MCF 10A (cell line): ENCODE data around the gene TRIM26. TPM values are rescaled to one million over a fixed set of nuclear protein-coding genes. Genes with fewer than 3 reads are reported as not detected.
"Not testable (repeated sequence)": the region's sequence is repeated elsewhere in the genome, so short reads cannot be mapped to it uniquely, and the experiment has no call there.

Experiments used
- BruUV-seq: library from RNA; stranded (reverse); fragments of 400-500 nt; replicated peaks from 2 replicates; lab custom pipeline; 2021; lab: Mats Ljungman, UMichigan
- CTCF ChIA-PET: fragments of 300-600 bp; sonication (Branson Sonifier 250); formaldehyde crosslinking; extraction: SDS; loops from one replicate; lab custom pipeline; 2021; ENCODE audit warnings: antibody characterized with exemption, inconsistent platforms; lab: Yijun Ruan, JAX
- POLR2A ChIA-PET: fragments of 300-600, 350-650 bp; sonication (Branson Sonifier 250); formaldehyde crosslinking; extraction: SDS; loops from one replicate; lab custom pipeline; 2020; ENCODE audit warnings: antibody characterized with exemption, inconsistent platforms; lab: Yijun Ruan, JAX
- DNase-seq: peaks from one replicate; pipeline ENCODE4 v3.0.0-alpha.2; 2018; ENCODE audit not compliant: unreplicated experiment
- H3K27ac Mint-ChIP-seq: one replicate; pipeline ENCODE4 v1.8.0; 2022; ENCODE audit warnings: mild to moderate bottlenecking, low read depth, mixed read lengths; ENCODE audit not compliant: unreplicated experiment
- H3K27me3 Mint-ChIP-seq: one replicate; pipeline ENCODE4 v1.8.0; 2022; ENCODE audit warnings: mixed read lengths; ENCODE audit not compliant: insufficient read depth, unreplicated experiment
- H3K36me3 Mint-ChIP-seq: one replicate; pipeline ENCODE4 v1.8.0; 2022; ENCODE audit warnings: mild to moderate bottlenecking, moderate library complexity, mixed read lengths; ENCODE audit not compliant: insufficient read depth, unreplicated experiment
- H3K4me1 Mint-ChIP-seq: one replicate; pipeline ENCODE4 v1.8.0; 2022; ENCODE audit warnings: mixed read lengths; ENCODE audit not compliant: insufficient read depth, unreplicated experiment
- H3K4me3 Mint-ChIP-seq: one replicate; pipeline ENCODE4 v1.8.0; 2022; ENCODE audit warnings: mild to moderate bottlenecking, moderate library complexity, mixed read lengths; ENCODE audit not compliant: unreplicated experiment
- H3K9me3 Mint-ChIP-seq: one replicate; pipeline ENCODE4 v1.8.0; 2022; ENCODE audit warnings: mixed read lengths; ENCODE audit not compliant: unreplicated experiment
- intact Hi-C: fragments of 100-400 bp; cut with micrococcal nuclease; formaldehyde crosslinking; loops from 2 replicates; pipeline ENCODE4 v1.14.1; 2022
- total RNA-seq: library from RNA; stranded (reverse); gene quantifications from 2 replicates; pipeline ENCODE4 v1.2.3, GENCODE V29; 2022
- TF ChIP-seq, protein P1 (sequence below): fragments of 200-600 bp; IDR thresholded peaks from one replicate; pipeline ENCODE4 v1.8.0; 2022; ENCODE audit warnings: antibody characterized with exemption, mild to moderate bottlenecking; ENCODE audit not compliant: unreplicated experiment

Gene TRIM26
- total RNA-seq, 1 experiment from 2014 or later: 60.6 TPM

DNA sequence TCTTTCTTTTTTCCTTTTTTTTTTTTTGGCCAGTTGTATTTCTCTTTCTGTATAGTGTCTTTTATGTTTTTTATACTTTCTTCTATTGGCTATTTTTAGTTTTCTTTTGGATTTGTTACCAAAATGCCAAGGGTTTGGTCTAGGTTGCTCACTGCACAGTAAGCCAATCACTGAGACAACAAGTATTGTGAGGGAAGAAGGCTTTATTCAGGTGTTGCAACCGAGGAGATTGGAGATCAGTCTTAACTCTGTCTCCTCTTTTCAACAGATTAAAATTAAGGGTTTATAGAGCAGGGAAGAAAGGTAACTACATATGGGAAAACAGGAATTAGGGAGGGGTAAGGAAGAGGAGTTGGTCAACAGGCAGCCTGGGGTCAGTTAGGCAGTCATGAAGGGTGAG lies 10.1 kb upstream of the TRIM26 start:
- no peak overlapping the region for H3K4me3 Mint-ChIP-seq
- H3K4me1 Mint-ChIP-seq: no peaks in the 10 kb centered on the region
- no peak overlapping the region for H3K27ac Mint-ChIP-seq
- ChIA-PET CTCF (interaction anchor here (1.5 kb wide), 1 partner anchor 9 kb away, joined by 4 read pairs; no protein-coding TSS in a partner anchor), POLR2A (interaction anchor here (1.4 kb wide), 1 partner anchor 12 kb away, joined by 5 read pairs; no protein-coding TSS in a partner anchor)
- TF ChIP-seq, protein P1, sequence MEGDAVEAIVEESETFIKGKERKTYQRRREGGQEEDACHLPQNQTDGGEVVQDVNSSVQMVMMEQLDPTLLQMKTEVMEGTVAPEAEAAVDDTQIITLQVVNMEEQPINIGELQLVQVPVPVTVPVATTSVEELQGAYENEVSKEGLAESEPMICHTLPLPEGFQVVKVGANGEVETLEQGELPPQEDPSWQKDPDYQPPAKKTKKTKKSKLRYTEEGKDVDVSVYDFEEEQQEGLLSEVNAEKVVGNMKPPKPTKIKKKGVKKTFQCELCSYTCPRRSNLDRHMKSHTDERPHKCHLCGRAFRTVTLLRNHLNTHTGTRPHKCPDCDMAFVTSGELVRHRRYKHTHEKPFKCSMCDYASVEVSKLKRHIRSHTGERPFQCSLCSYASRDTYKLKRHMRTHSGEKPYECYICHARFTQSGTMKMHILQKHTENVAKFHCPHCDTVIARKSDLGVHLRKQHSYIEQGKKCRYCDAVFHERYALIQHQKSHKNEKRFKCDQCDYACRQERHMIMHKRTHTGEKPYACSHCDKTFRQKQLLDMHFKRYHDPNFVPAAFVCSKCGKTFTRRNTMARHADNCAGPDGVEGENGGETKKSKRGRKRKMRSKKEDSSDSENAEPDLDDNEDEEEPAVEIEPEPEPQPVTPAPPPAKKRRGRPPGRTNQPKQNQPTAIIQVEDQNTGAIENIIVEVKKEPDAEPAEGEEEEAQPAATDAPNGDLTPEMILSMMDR: no peak
- no peaks in the 10 kb centered on the region for H3K36me3 Mint-ChIP-seq
- BruUV-seq: no TSS peak
- intact Hi-C loops: no loop called here
- peaks cover 18% of the 10 kb centered on the region for H3K9me3 Mint-ChIP-seq
- no peak for DNase-seq
- H3K27me3 Mint-ChIP-seq: no peaks in the 10 kb centered on the region

DNA sequence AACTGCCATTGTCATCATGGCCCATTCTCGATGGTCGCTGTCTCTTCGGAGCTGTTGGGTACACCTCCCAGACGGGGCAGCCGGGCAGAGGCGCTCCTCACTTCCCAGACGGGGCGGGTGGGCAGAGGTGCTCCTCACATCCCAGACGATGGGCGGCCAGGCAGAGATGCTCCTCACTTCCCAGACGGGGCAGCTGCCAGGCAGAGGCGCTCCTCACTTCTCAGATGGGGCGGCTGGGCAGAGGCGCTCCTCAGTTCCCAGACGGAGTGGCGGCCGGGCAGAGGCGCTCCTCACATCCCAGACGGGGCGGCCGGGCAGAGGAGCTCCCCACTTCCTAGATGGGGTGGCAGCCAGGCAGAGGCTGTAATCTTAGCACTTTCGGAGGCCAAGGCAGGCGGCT lies 8.8 kb upstream of the TRIM26 start:
- BruUV-seq, H3K27ac Mint-ChIP-seq, intact Hi-C loops, H3K27me3 Mint-ChIP-seq, H3K4me1 Mint-ChIP-seq, H3K36me3 Mint-ChIP-seq, CTCF ChIA-PET, DNase-seq, H3K4me3 Mint-ChIP-seq: not testable (repeated sequence)
- peaks cover 18% of the 10 kb centered on the region for H3K9me3 Mint-ChIP-seq
- POLR2A ChIA-PET: interaction anchor here (0.8 to 1.2 kb wide), 2 partner anchors 8 to 243 kb away, joined by 3 to 4 read pairs; no protein-coding TSS in a partner anchor

DNA sequence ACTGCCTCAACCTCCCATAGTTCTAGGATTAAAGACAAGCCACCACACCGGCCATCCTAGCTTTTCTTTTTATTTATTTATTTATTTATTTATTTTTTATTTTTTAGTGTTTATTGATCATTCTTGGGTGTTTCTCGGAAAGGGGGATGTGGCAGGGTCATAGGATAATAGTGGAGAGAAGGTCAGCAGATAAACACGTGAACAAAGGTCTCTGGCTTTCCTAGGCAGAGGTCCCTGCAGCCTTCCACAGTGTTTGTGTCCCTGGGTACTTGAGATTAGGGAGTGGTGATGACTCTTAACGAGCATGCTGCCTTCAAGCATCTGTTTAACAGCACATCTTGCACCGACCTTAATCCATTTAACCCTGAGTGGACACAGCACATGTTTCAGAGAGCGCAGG lies 8.2 kb upstream of the TRIM26 start:
- H3K4me3 Mint-ChIP-seq, H3K36me3 Mint-ChIP-seq, BruUV-seq, intact Hi-C loops, H3K4me1 Mint-ChIP-seq, DNase-seq, H3K27ac Mint-ChIP-seq, H3K27me3 Mint-ChIP-seq: not testable (repeated sequence)
- ChIA-PET POLR2A (interaction anchor here (0.7 kb wide), 1 partner anchor 8 kb away, joined by 3 read pairs; no protein-coding TSS in a partner anchor), CTCF (interaction anchor here (1.1 to 1.2 kb wide), 2 partner anchors 90 to 264 kb away, joined by 3 read pairs; no protein-coding TSS in a partner anchor)
- H3K9me3 Mint-ChIP-seq: peaks cover 18% of the 10 kb centered on the region

DNA sequence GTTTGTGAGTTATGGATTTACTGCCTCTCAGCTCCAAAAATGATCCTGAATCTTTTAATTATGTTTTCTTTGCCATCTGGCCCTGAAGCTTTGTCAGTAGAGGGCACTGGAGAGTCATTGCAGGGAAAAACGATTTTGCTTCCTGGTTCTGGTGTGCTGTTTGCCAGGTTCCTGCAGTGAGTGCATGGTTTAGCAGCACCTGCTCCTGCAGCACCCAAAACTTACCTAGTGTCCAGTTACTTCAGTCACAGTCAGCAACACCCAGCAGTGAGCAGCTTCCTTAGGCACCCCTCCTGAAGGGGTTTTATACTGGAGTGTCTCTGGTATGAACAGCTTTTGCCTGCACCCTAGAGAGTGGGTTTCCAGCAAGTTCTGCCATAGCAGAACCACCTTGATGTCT lies 6.0 kb upstream of the TRIM26 start:
- intact Hi-C loops: loop anchor here (1.0 to 5.0 kb wide), 4 partner anchors 108 to 193 kb away; partner anchors contain the start of gene TRIM39
- no peak overlapping the region for H3K27ac Mint-ChIP-seq
- H3K36me3 Mint-ChIP-seq: no peaks in the 10 kb centered on the region
- peaks cover 8% of the 10 kb centered on the region for H3K4me1 Mint-ChIP-seq
- BruUV-seq: no TSS peak
- peaks cover 9% of the 10 kb centered on the region for H3K9me3 Mint-ChIP-seq
- TF ChIP-seq, protein P1: peak; percentile 82
- no peaks in the 10 kb centered on the region for H3K27me3 Mint-ChIP-seq
- no peak overlapping the region for H3K4me3 Mint-ChIP-seq
- CTCF ChIA-PET: interaction anchor here (0.5 to 3.6 kb wide), 24 partner anchors 9 to 490 kb away, joined by 3 to 28 read pairs (median 3); no protein-coding TSS in a partner anchor
- peak; percentile 72 for DNase-seq
- POLR2A ChIA-PET: interaction anchor here (0.6 to 1.2 kb wide), 12 partner anchors 8 to 610 kb away, joined by 3 to 10 read pairs (median 4); partner anchors contain the start of gene TRIM39

DNA sequence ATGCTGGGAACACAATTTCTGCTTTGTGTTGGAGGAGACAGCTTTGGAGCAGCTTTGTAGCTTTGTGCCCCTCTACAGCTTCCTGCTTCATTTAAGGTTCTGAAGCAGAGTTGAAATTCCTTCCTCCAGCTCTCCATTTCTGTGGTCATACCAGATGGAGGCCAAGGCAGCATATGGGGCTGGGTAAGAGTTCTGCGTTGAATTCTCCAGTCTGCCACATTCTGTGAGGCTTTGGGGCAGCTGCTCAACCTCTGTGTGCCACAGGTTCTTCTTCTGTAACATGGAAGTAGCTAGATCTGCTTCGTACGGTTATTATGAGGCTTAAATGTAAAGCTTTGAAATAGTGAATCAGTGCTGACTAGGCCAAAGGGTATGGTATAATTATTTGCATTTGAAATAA lies 2.9 kb upstream of the TRIM26 start:
- POLR2A ChIA-PET: interaction anchor here (1.6 to 1.9 kb wide), 3 partner anchors 9 to 109 kb away, joined by 3 to 9 read pairs (median 8); no protein-coding TSS in a partner anchor
- peak overlapping the region; percentile 90 for H3K4me3 Mint-ChIP-seq
- peaks cover 5% of the 10 kb centered on the region for H3K36me3 Mint-ChIP-seq
- intact Hi-C loops: loop anchor here (5.0 kb wide), 1 partner anchor 196 kb away; no protein-coding TSS in a partner anchor
- H3K4me1 Mint-ChIP-seq: peaks cover 20% of the 10 kb centered on the region
- TF ChIP-seq, protein P1: no peak
- no peak overlapping the region for H3K27ac Mint-ChIP-seq
- no peaks in the 10 kb centered on the region for H3K27me3 Mint-ChIP-seq
- no TSS peak for BruUV-seq
- CTCF ChIA-PET: interaction anchor here (0.5 to 0.6 kb wide), 3 partner anchors 91 to 125 kb away, joined by 3 to 6 read pairs (median 3); no protein-coding TSS in a partner anchor
- no peak for DNase-seq
- H3K9me3 Mint-ChIP-seq: no peaks in the 10 kb centered on the region
